ENCODE data around the gene ETF1. TPM values are rescaled to one million over a fixed set of nuclear protein-coding genes. Genes with fewer than 3 reads are reported as not detected.

ETF1 gene
- total RNA-seq, 6 donors from 2014 or later, result 22.0 to 147 (median 92.4) TPM

GRCh38 chr5:138545919-138546562, 3.0 kb upstream of the ETF1 start:
- Histone ChIP-seq H3K27ac (no peak overlapping the region), H3K4me3 (no peak overlapping the region), H3K4me1 (peaks cover 31 to 41% (median 34%) of the 10 kb centered on the region in 4 donors), H3K27me3 (no peaks in the 10 kb centered on the region), H3K36me3 (no peaks in the 10 kb centered on the region), H3K9me3 (no peaks in the 10 kb centered on the region)
- WGBS, 2 donors, result 89 to 94% methylated on average over 6 of the region's 6 CpGs
- DNase-seq, result no peak
- no peak for TF ChIP-seq EP300 (IDR thresholded peaks at IDR 0.05)
- ATAC-seq (ENCODE audit: low FRiP score in 2 of 2), result no peak

- Histone ChIP-seq H3K27me3 (no peaks in the 10 kb centered on the region), H3K36me3 (no peaks in the 10 kb centered on the region), H3K27ac (peak overlapping the region; percentile 98 to 100 (median 98)), H3K4me1 (peaks cover 46 to 57% (median 49%) of the 10 kb centered on the region in 4 donors), H3K4me3 (peak overlapping the region; percentile 72 to 91 (median 85)), H3K9me3 (no peaks in the 10 kb centered on the region)
- TF ChIP-seq POLR2AphosphoS5 (IDR thresholded peaks at IDR 0.05) (no peak), POLR2A (IDR thresholded peaks at IDR 0.05) (no peak), EP300 (IDR thresholded peaks at IDR 0.05) (no peak)
- TF ChIP-seq, protein P1, sequence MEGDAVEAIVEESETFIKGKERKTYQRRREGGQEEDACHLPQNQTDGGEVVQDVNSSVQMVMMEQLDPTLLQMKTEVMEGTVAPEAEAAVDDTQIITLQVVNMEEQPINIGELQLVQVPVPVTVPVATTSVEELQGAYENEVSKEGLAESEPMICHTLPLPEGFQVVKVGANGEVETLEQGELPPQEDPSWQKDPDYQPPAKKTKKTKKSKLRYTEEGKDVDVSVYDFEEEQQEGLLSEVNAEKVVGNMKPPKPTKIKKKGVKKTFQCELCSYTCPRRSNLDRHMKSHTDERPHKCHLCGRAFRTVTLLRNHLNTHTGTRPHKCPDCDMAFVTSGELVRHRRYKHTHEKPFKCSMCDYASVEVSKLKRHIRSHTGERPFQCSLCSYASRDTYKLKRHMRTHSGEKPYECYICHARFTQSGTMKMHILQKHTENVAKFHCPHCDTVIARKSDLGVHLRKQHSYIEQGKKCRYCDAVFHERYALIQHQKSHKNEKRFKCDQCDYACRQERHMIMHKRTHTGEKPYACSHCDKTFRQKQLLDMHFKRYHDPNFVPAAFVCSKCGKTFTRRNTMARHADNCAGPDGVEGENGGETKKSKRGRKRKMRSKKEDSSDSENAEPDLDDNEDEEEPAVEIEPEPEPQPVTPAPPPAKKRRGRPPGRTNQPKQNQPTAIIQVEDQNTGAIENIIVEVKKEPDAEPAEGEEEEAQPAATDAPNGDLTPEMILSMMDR (IDR thresholded peaks at IDR 0.05), result no peak
- DNase-seq, result no peak
- WGBS, 2 donors, result 57 to 60% methylated on average over 16 of the region's 16 CpGs
- no peak for ATAC-seq (ENCODE audit: low FRiP score in 2 of 2)
Observed at GRCh38 chr5:138544181-138545134, 1.4 kb upstream of the ETF1 start.

GRCh38 chr5:138543730-138544104, 681 bp upstream of the ETF1 start:
- H3K4me3 ChIP-seq, result peak overlapping the region; percentile 72 to 91 (median 85)
- H3K27ac ChIP-seq, result peak overlapping the region; percentile 98 to 100 (median 98)
- H3K36me3 ChIP-seq, result no peaks in the 10 kb centered on the region
- ATAC-seq (ENCODE audit: low FRiP score in 2 of 2) (peak; percentile 80 to 91), DNase-seq (no peak)
- no peaks in the 10 kb centered on the region for H3K9me3 ChIP-seq
- no peaks in the 10 kb centered on the region for H3K27me3 ChIP-seq
- 0% methylated on average over 5 to 12 of the region's 12 CpGs for WGBS, 2 donors
- TF ChIP-seq POLR2AphosphoS5 (IDR thresholded peaks at IDR 0.05), result no peak
- peak in 1 of 4 donors; percentile 48 for TF ChIP-seq POLR2A (IDR thresholded peaks at IDR 0.05)
- H3K4me1 ChIP-seq, result peaks cover 46 to 63% (median 56%) of the 10 kb centered on the region in 4 donors

- Histone ChIP-seq H3K4me3 (peak overlapping the region; percentile 78 to 91 (median 85)), H3K27me3 (no peaks in the 10 kb centered on the region), H3K4me1 (peaks cover 46 to 71% (median 58%) of the 10 kb centered on the region in 4 donors), H3K27ac (peak overlapping the region; percentile 95 to 100 (median 98)), H3K9me3 (no peaks in the 10 kb centered on the region), H3K36me3 (no peaks in the 10 kb centered on the region)
- 0 to 2% methylated on average over 12 to 37 of the region's 47 CpGs for WGBS, 2 donors
- TF ChIP-seq EP300 (IDR thresholded peaks at IDR 0.05) (no peak), POLR2A (IDR thresholded peaks at IDR 0.05) (no peak), POLR2AphosphoS5 (IDR thresholded peaks at IDR 0.05) (no peak)
- TF ChIP-seq, protein P1 (IDR thresholded peaks at IDR 0.05), result peak in 1 of 6 experiments; percentile 5
- peak in 1 of 2 donors; percentile 22 for DNase-seq
- ATAC-seq (ENCODE audit: low FRiP score in 2 of 2), result peak in 1 of 2 donors; percentile 0
Observed at GRCh38 chr5:138542180-138542955, 668 bp downstream of the ETF1 start.

- 6 to 13% methylated on average over 6 of the region's 6 CpGs for WGBS, 2 donors
- ATAC-seq (ENCODE audit: low FRiP score in 2 of 2) (no peak), DNase-seq (no peak)
- peak overlapping the region; percentile 95 to 100 (median 98) for H3K27ac ChIP-seq
- H3K27me3 ChIP-seq, result no peaks in the 10 kb centered on the region
- H3K9me3 ChIP-seq, result no peaks in the 10 kb centered on the region
- H3K36me3 ChIP-seq, result peaks cover 0 to 3% (median 0%) of the 10 kb centered on the region in 4 donors
- H3K4me1 ChIP-seq, result peaks cover 49 to 75% (median 57%) of the 10 kb centered on the region in 4 donors
- TF ChIP-seq, protein P1 (IDR thresholded peaks at IDR 0.05), result no peak
- H3K4me3 ChIP-seq, result peak overlapping the region; percentile 78 to 91 (median 85)
Observed at GRCh38 chr5:138541511-138542179, 1.4 kb downstream of the ETF1 start.
